H1 (cell line): ENCODE measurements around the gene ZNF646. TPM values are rescaled to one million over a fixed set of nuclear protein-coding genes. Genes with fewer than 3 reads are reported as not detected.

Source experiments
- ASH2L ChIP-seq: fragments of 200-600, 300-600 bp; sonication (generic); IDR thresholded peaks from one replicate; pipeline ENCODE4 v1.7.1; 2017; ENCODE audit warnings: low read length
- ATF2 ChIP-seq: IDR thresholded peaks from 2 replicates; pipeline ENCODE4 v1.6.1; 2012; ENCODE audit warnings: low read length, inconsistent platforms
- BCL11A ChIP-seq, 2 experiments: IDR thresholded peaks; one replicate each; pipeline ENCODE4 v1.6.1; 2011; ENCODE audit warnings: low read depth in 2 of 2, low read length in 2 of 2, mild to moderate bottlenecking in 2 of 2
- CEBPB ChIP-seq: IDR thresholded peaks from 2 replicates; pipeline ENCODE4 v1.6.1; 2012; ENCODE audit warnings: low read depth, low read length
- CHD2 ChIP-seq: IDR thresholded peaks from 2 replicates; pipeline ENCODE4 v1.6.1; 2012; ENCODE audit warnings: low read length, improper control_type of control experiment
- CHD7 ChIP-seq: fragments of 300-600 bp; sonication (generic); IDR thresholded peaks from 2 replicates; pipeline ENCODE4 v1.7.1; 2012; ENCODE audit warnings: low read length, moderate library complexity, mild to moderate bottlenecking, inconsistent platforms; ENCODE audit not compliant: insufficient replicate concordance
- CREB1 ChIP-seq: IDR thresholded peaks from 2 replicates; pipeline ENCODE4 v1.6.1; 2012; ENCODE audit warnings: inconsistent platforms
- JUND ChIP-seq: IDR thresholded peaks from 2 replicates; pipeline ENCODE4 v1.6.1; 2011; ENCODE audit warnings: mild to moderate bottlenecking, improper control_type of control experiment, low read length
- KDM5A ChIP-seq: fragments of 200-600 bp; IDR thresholded peaks from 2 replicates; pipeline ENCODE4 v1.7.1; 2012; ENCODE audit warnings: mild to moderate bottlenecking, low read length, inconsistent platforms, mixed read lengths
- RFX5 ChIP-seq: IDR thresholded peaks from 2 replicates; pipeline ENCODE4 v1.6.1; 2011; ENCODE audit warnings: low read depth, low read length, improper control_type of control experiment, borderline replicate concordance
- SUZ12 ChIP-seq: fragments of 200-600 bp; sonication (generic); IDR thresholded peaks from 2 replicates; pipeline ENCODE4 v1.6.1; 2012; ENCODE audit warnings: mild to moderate bottlenecking, inconsistent platforms, low read length, moderate library complexity, mixed read lengths
- polyA plus RNA-seq, 7 experiments: library from polyadenylated mRNA; depleted of rRNA in 3 of 7; stranded (reverse) in 5 of 7; unstranded in 2 of 7; fragments of >200 nt in 5 of 7; fragments of 200-250 nt in 2 of 7; gene quantifications; 1 replicate in 5 of 7; 2 replicates in 1 of 7; 4 replicates in 1 of 7; pipeline versions ENCODE4 v1.2.1 to v1.2.3, GENCODE V29; 2011 to 2013; ENCODE audit warnings: missing spikeins in 2 of 7, mixed read lengths in 2 of 7
- total RNA-seq: library from RNA; stranded (reverse); fragmentation: NEBNext Ultra II Directional; extraction: Animal tissue kit (Norgen Biotek cat#: 25700); gene quantifications from 2 replicates; pipeline ENCODE4 v1.2.1, GENCODE V29; 2021

Gene ZNF646
- total and polyA plus RNA-seq, 2 of the 8 experiments (the other 6 are each of a cell fraction or from before 2014, with no cell fraction given), result 6.5 to 25.0 TPM

GRCh38 chr16:31086629-31086906 is 12.3 kb downstream of the ZNF646 start (continued):
- TF ChIP-seq CHD7, result no peak
- no peak for TF ChIP-seq SUZ12
- TF ChIP-seq JUND, result no peak
- no peak for TF ChIP-seq CREB1
- no peak for TF ChIP-seq CEBPB
- TF ChIP-seq CHD2, result no peak
- TF ChIP-seq RFX5, result no peak
- TF ChIP-seq KDM5A, result no peak
- TF ChIP-seq ATF2, result no peak
- no peak for TF ChIP-seq ASH2L
- no peak for TF ChIP-seq BCL11A (IDR thresholded peaks at IDR 0.05; ENCODE audit: low read depth in 2 of 2, low read length in 2 of 2)
- TF ChIP-seq, all 59 proteins: peak for 0
